CMK (cell line): ENCODE measurements around the gene GRIK5.

Experiments
- DNase-seq: peaks from one replicate; pipeline ENCODE4 v3.0.0-alpha.2; 2010; ENCODE audit warnings: low read depth

GRIK5 gene

GRCh38 chr19:41990615-41991014, 79.4 kb downstream of the GRIK5 start:
- no peak for DNase-seq

GRCh38 chr19:41990028-41990427, 80.0 kb downstream of the GRIK5 start:
- no peak for DNase-seq

- DNase-seq: no peak
Measured at GRCh38 chr19:41988947-41989346, 81.1 kb downstream of the GRIK5 start.

- DNase-seq: no peak
Measured at GRCh38 chr19:41987141-41987860, 82.7 kb downstream of the GRIK5 start.

- no peak for DNase-seq
Measured at GRCh38 chr19:41984961-41985360, 85.0 kb downstream of the GRIK5 start.

GRCh38 chr19:41981724-41982123, 88.3 kb downstream of the GRIK5 start:
- no peak for DNase-seq

GRCh38 chr19:41978470-41978869, 91.5 kb downstream of the GRIK5 start:
- DNase-seq: no peak

GRCh38 chr19:41977916-41978315, 92.1 kb downstream of the GRIK5 start:
- no peak for DNase-seq

GRCh38 chr19:41974652-41975051, 95.4 kb downstream of the GRIK5 start:
- DNase-seq: no peak

- DNase-seq: no peak
Measured at GRCh38 chr19:41971363-41971762, 98.6 kb downstream of the GRIK5 start.

GRCh38 chr19:41969772-41970458, 100.1 kb downstream of the GRIK5 start:
- no peak for DNase-seq

- DNase-seq: no peak
Measured at GRCh38 chr19:41968751-41969595, 101.0 kb downstream of the GRIK5 start.

- no peak for DNase-seq
Measured at GRCh38 chr19:41967054-41967783, 102.8 kb downstream of the GRIK5 start.

- DNase-seq: no peak
Measured at GRCh38 chr19:41965106-41965505, 104.9 kb downstream of the GRIK5 start.

- no peak for DNase-seq
Measured at GRCh38 chr19:41960973-41961372, 109.0 kb downstream of the GRIK5 start.

- DNase-seq: peak; percentile 70
Measured at GRCh38 chr19:41959056-41960053, 110.7 kb downstream of the GRIK5 start, which contains the start of gene RABAC1. TSS of gene RABAC1 (minus strand) at chr19:41959321. CDS start at chr19:41959292, 29 bp downstream.

- no peak for DNase-seq
Measured at GRCh38 chr19:41958367-41959055, 111.5 kb downstream of the GRIK5 start.

- no peak for DNase-seq
Measured at GRCh38 chr19:41957838-41958366, 112.1 kb downstream of the GRIK5 start.

- DNase-seq: no peak
Measured at GRCh38 chr19:41957161-41957837, 112.7 kb downstream of the GRIK5 start.
